ENCODE results near the gene SMIM36. TPM values are rescaled to one million over a fixed set of nuclear protein-coding genes. Genes with fewer than 3 reads are reported as not detected.

SMIM36 gene
- total RNA-seq, 2 experiments from 2014 or later = not detected

GRCh38 chr17:55416000-55416399 lies 95.3 kb downstream of the SMIM36 start:
- Histone ChIP-seq H2AFZ (ENCODE audit: low read length) (no peak overlapping the region), H3K36me3 (ENCODE audit: insufficient read depth, low read length) (peaks cover 85% of the 10 kb centered on the region), H4K20me1 (ENCODE audit: insufficient read depth, low read length) (peaks cover 22% of the 10 kb centered on the region), H3K4me3 (ENCODE audit: low read depth, low read length, poor library complexity, severe bottlenecking) (no peak overlapping the region), H3K79me2 (ENCODE audit: insufficient read depth, low read depth, low read length) (peaks cover 67% of the 10 kb centered on the region), H3K4me2 (ENCODE audit: low read length) (no peak overlapping the region), H3K9me2 (ENCODE audit: insufficient read depth, low read length) (no peaks in the 10 kb centered on the region), H3K9me3 (ENCODE audit: low read length) (no peaks in the 10 kb centered on the region), H3K27ac (ENCODE audit: low read depth, low read length, poor library complexity, severe bottlenecking) (no peak overlapping the region), H3K4me1 (ENCODE audit: insufficient read depth, low read length, poor library complexity, severe bottlenecking) (peaks cover 39% of the 10 kb centered on the region)
- BruUV-seq (replicated peaks) = no TSS peak
- intact Hi-C loops (cut with micrococcal nuclease; ENCODE audit: unreplicated experiment) = no loop called here
- ChIA-PET CTCF (ENCODE audit: unreplicated experiment) (no interaction called here), POLR2A (interaction anchor here (0.5 to 2.3 kb wide), 4 partner anchors 21 to 70 kb away, joined by 3 to 6 read pairs (median 4); no protein-coding TSS in a partner anchor)
- TF ChIP-seq, protein P1, sequence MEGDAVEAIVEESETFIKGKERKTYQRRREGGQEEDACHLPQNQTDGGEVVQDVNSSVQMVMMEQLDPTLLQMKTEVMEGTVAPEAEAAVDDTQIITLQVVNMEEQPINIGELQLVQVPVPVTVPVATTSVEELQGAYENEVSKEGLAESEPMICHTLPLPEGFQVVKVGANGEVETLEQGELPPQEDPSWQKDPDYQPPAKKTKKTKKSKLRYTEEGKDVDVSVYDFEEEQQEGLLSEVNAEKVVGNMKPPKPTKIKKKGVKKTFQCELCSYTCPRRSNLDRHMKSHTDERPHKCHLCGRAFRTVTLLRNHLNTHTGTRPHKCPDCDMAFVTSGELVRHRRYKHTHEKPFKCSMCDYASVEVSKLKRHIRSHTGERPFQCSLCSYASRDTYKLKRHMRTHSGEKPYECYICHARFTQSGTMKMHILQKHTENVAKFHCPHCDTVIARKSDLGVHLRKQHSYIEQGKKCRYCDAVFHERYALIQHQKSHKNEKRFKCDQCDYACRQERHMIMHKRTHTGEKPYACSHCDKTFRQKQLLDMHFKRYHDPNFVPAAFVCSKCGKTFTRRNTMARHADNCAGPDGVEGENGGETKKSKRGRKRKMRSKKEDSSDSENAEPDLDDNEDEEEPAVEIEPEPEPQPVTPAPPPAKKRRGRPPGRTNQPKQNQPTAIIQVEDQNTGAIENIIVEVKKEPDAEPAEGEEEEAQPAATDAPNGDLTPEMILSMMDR (conservative IDR thresholded peaks at IDR 0.05; ENCODE audit: low read length) = no peak
- TF ChIP-seq EZH2phosphoT487 (IDR thresholded peaks at IDR 0.05; ENCODE audit: borderline replicate concordance, low read depth, low read length) = no peak
- DNase-seq (ENCODE audit: low spot score) = no peak

DNA sequence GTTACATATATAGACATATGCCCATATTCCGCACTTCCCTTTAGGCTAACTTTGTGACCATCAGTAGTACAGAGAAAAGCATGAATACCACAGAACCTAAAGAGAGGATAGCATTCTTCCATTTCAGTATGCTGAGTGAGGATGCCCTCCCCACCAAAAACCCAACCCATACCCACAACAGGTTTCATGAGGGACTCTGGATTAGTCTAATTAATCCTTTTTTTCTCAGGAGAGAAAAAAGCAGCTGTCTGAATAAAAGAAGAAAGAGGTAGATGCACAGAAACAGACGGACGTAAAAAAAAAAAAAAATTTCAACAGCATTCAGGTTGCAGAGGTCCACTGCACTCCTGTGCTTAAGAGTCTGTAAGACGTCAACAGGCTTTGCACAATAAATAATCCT lies 96.3 kb downstream of the SMIM36 start:
- Histone ChIP-seq H3K36me3 (ENCODE audit: insufficient read depth, low read length) (peaks cover 95% of the 10 kb centered on the region), H3K79me2 (ENCODE audit: insufficient read depth, low read depth, low read length) (peaks cover 56% of the 10 kb centered on the region), H3K4me2 (ENCODE audit: low read length) (no peak overlapping the region), H3K27ac (ENCODE audit: low read depth, low read length, poor library complexity, severe bottlenecking) (no peak overlapping the region), H4K20me1 (ENCODE audit: insufficient read depth, low read length) (peaks cover 22% of the 10 kb centered on the region), H3K9me3 (ENCODE audit: low read length) (no peaks in the 10 kb centered on the region), H3K4me1 (ENCODE audit: insufficient read depth, low read length, poor library complexity, severe bottlenecking) (peaks cover 35% of the 10 kb centered on the region), H3K9me2 (ENCODE audit: insufficient read depth, low read length) (no peaks in the 10 kb centered on the region), H2AFZ (ENCODE audit: low read length) (no peak overlapping the region), H3K4me3 (ENCODE audit: low read depth, low read length, poor library complexity, severe bottlenecking) (no peak overlapping the region)
- no TSS peak for BruUV-seq (replicated peaks)
- ChIA-PET CTCF (ENCODE audit: unreplicated experiment) (no interaction called here), POLR2A (interaction anchor here (1.3 kb wide), 1 partner anchor 8 kb away, joined by 3 read pairs; no protein-coding TSS in a partner anchor)
- TF ChIP-seq, protein P1 (conservative IDR thresholded peaks at IDR 0.05; ENCODE audit: low read length) = no peak
- TF ChIP-seq EZH2phosphoT487 (IDR thresholded peaks at IDR 0.05; ENCODE audit: borderline replicate concordance, low read depth, low read length) = no peak
- intact Hi-C loops (cut with micrococcal nuclease; ENCODE audit: unreplicated experiment) = no loop called here
- DNase-seq (ENCODE audit: low spot score) = no peak

DNA sequence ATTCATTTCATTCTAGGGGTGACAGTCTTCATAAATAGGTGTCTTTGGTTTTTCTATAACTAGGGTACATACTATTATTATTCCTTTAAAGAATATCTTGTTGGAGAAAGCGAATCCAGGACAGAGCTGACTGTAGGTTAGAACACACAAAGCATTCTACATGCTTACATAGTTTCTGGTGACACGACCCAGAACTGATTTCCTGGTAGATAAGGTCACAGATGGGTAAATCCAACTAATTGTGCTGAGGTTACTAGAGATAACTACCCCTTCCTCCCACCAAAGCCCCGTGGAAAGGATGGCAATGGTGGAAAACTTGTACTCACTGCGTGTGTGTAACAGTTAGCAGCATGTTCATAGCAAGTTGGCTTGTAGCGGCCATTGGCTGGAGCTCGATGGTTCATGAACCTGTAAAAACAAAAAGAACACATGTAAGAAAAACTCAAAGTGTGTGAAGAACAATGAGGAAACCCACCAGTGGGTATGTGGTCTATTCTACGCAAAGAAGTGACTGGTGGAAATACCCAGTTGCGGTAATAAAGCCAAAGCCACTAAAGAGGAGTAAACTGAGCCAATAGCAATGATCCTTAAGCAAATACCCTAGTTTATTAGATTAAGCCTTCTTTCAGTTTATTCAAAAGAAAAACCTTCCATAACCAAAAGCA lies 97.3 kb downstream of the SMIM36 start:
- H3K4me1 ChIP-seq (ENCODE audit: insufficient read depth, low read length, poor library complexity, severe bottlenecking) = peaks cover 24% of the 10 kb centered on the region
- peaks cover 46% of the 10 kb centered on the region for H3K79me2 ChIP-seq (ENCODE audit: insufficient read depth, low read depth, low read length)
- no peaks in the 10 kb centered on the region for H3K9me3 ChIP-seq (ENCODE audit: low read length)
- no peak overlapping the region for H2AFZ ChIP-seq (ENCODE audit: low read length)
- intact Hi-C loops (cut with micrococcal nuclease; ENCODE audit: unreplicated experiment) = no loop called here
- CTCF ChIA-PET (ENCODE audit: unreplicated experiment) = no interaction called here
- TF ChIP-seq EZH2phosphoT487 (IDR thresholded peaks at IDR 0.05; ENCODE audit: borderline replicate concordance, low read depth, low read length) = no peak
- TF ChIP-seq, protein P1 (conservative IDR thresholded peaks at IDR 0.05; ENCODE audit: low read length) = no peak
- H3K4me2 ChIP-seq (ENCODE audit: low read length) = no peak overlapping the region
- no peak overlapping the region for H3K27ac ChIP-seq (ENCODE audit: low read depth, low read length, poor library complexity, severe bottlenecking)
- POLR2A ChIA-PET = interaction anchor here (1.3 kb wide), 1 partner anchor 7 kb away, joined by 3 read pairs; no protein-coding TSS in a partner anchor
- peaks cover 95% of the 10 kb centered on the region for H3K36me3 ChIP-seq (ENCODE audit: insufficient read depth, low read length)
- H3K4me3 ChIP-seq (ENCODE audit: low read depth, low read length, poor library complexity, severe bottlenecking) = no peak overlapping the region
- no peak for DNase-seq (ENCODE audit: low spot score)
- H4K20me1 ChIP-seq (ENCODE audit: insufficient read depth, low read length) = peaks cover 12% of the 10 kb centered on the region
- no TSS peak for BruUV-seq (replicated peaks)
- no peaks in the 10 kb centered on the region for H3K9me2 ChIP-seq (ENCODE audit: insufficient read depth, low read length)
